WTC11 (cell line): ENCODE measurements around the gene FCHO1.

ENCODE experiments used
- ATF3 ChIP-seq: sonication (generic); formaldehyde crosslinking; conservative IDR thresholded peaks from 2 replicates; pipeline ENCODE4 v1.8.1; 2022; ENCODE audit warnings: mild to moderate bottlenecking, missing genetic modification reagents
- CTCF ChIP-seq: fragments of 200-600 bp; IDR thresholded peaks from 2 replicates; pipeline ENCODE4 v1.8.0; 2022; ENCODE audit warnings: antibody characterized with exemption
- ESRRA ChIP-seq: sonication (generic); formaldehyde crosslinking; IDR thresholded peaks from 2 replicates; pipeline ENCODE4 v1.8.1; 2022; ENCODE audit warnings: mild to moderate bottlenecking, missing genetic modification reagents, borderline replicate concordance
- PRDM15 ChIP-seq: sonication (generic); formaldehyde crosslinking; IDR thresholded peaks from 2 replicates; pipeline ENCODE4 v1.8.0; 2022; ENCODE audit warnings: missing genetic modification reagents

- TF ChIP-seq CTCF (no peak), ESRRA (CRISPR knock-in tag) (no peak), ATF3 (CRISPR knock-in tag) (no peak), PRDM15 (CRISPR knock-in tag) (no peak)
Observed at GRCh38 chr19:17734146-17734545, 17.1 kb upstream of the FCHO1 start.
